OCI-M1 (cell line): ENCODE results near the gene NPNT.
A peak's percentile ranks its signal among the peaks of the same experiment; 100 is the strongest.

Source experiments
- DNase-seq: peaks from one replicate; lab custom pipeline; 2025; lab: John Stamatoyannopoulos, UW

NPNT gene

DNA sequence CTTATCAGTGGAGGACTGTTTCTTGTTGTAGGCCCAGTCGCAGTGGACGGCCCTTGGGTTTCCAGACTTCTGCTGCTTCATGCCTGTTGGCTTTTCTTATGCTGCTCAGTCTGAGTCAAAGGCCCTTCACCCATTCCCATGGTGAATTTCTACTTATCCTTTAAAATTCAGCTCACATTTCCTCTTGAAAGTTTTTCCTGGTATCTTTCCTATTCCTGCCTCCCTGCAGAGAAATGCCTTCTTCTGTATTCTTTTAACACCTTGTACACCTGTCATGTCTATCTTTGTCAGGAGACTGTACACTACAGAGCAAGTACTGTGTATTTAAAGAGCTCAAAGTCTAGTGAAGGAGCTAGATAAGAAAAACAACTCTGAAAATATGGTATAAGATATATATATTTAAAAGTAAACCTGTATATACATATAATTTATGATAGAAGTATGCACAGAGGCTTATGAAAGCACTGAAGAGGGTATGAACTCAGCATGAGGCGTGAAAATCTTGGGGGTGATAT is 22.0 kb downstream of the NPNT start:
- DNase-seq = no peak

DNA sequence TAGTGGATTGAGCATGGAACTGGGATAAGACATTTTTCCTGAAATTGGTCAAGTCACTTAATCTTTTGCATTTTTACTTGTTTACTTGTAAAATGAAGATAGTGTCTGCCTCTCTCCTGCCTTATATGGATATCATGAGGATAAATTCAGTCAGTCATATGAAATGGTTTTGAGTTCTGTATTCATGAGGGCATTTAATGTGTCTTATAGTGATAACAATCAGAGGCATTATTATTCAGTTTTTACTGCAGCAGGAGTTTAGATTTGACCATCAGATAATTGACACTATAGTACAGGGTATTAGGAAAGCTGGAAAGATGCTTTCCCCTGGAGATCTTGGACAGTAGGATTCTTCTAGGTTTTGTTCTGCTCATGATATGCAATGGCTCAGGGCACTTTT is 26.0 kb downstream of the NPNT start:
- no peak for DNase-seq

- no peak for DNase-seq
Observed at GRCh38 chr4:105923497-105924238, 28.4 kb downstream of the NPNT start.

DNA sequence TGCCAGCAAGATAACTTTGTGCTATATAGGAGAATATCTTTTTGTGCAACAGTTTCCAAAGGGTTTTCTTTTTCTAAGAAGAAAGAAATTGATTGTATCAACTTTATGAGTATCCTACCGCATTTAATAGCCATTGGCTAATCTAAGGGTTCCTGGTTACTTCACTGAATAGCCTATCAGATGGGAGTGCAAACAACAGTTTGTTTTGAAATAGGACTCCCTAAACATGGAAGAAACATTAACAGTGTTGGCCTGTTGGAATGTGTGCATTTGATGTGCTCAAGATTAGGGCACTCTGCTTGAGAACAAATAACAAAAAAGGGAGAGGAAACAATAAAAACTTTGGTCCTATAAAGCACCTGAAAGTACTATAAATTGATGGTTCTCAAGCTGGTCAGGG is 29.1 kb downstream of the NPNT start:
- no peak for DNase-seq

DNA sequence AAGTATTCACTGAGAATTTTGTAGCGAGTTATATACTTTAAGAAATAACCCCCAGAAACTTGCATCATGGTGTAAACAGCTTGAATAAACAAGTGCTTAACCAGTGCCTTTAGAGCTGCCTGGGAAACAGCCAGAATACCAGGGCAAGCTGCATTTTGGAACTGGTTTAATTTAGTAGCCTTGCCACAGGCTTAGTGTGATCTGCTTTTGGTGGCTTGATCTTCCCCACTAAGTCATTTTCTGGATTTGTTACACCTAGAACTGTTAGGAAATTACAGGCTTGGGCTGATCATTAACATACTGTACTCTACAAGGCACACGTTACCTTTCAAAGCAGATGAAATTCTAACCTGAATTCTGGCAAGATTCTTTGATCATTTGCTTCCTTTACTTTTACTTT is 35.4 kb downstream of the NPNT start:
- DNase-seq = no peak

- peak; percentile 9 for DNase-seq
Observed at GRCh38 chr4:105933083-105933482, 37.8 kb downstream of the NPNT start.

- DNase-seq = no peak
Observed at GRCh38 chr4:105934386-105934785, 39.1 kb downstream of the NPNT start.

DNA sequence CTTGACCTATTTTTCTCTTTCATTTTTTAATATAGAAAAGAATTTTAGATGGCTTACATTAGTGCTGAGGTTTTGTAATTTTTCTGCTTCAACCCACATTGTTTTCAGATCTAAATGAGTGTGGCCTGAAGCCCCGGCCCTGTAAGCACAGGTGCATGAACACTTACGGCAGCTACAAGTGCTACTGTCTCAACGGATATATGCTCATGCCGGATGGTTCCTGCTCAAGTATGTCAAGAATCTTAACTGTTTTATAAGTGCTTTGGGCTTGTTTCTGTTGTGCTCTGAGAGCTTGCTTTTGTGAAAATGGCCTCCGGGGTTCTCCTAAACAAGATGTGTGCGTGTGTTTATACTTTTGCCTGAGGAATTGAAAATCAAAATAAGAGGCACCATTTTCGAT is 41.6 kb downstream of the NPNT start:
- DNase-seq = no peak

DNA sequence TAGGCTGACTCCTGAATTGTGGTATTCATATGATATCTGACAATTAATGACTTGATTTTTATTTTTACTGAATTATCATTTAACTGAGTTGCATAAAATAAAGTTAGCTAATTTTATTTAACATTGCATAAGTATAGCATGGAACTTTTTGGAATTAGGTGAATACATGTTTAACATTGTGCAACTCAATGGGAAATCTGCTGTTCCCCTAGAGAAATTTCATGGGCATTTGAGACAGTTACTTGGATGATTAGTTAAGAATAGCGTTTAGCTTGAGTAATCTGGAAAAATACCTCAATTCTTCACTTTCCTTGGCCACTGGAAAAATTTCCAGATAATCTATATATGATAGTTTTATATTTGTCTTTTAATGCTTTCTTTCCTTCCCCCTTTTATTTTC is 42.5 kb downstream of the NPNT start:
- DNase-seq = no peak

GRCh38 chr4:105943234-105943633 is 48.0 kb downstream of the NPNT start:
- no peak for DNase-seq

GRCh38 chr4:105944540-105944939 is 49.3 kb downstream of the NPNT start:
- DNase-seq = no peak

DNA sequence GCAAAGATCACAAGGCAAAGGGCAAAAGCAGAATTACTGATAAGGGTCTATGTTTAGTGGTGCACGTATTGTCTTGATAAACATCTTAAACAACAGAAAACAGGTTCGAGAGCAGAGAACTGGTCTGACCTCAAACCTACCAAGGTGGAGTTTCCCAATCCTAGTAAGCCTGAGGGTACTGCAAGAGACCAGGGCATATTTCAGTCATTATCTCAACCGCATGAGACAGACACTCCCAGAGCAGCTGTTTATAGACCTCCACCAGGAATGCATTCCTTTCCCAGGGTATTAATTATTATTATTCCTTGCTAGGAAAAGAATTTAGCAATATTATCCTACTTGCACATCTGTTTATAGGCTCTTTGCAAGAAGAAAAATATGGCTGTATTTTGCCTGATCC is 51.5 kb downstream of the NPNT start:
- DNase-seq = no peak

DNA sequence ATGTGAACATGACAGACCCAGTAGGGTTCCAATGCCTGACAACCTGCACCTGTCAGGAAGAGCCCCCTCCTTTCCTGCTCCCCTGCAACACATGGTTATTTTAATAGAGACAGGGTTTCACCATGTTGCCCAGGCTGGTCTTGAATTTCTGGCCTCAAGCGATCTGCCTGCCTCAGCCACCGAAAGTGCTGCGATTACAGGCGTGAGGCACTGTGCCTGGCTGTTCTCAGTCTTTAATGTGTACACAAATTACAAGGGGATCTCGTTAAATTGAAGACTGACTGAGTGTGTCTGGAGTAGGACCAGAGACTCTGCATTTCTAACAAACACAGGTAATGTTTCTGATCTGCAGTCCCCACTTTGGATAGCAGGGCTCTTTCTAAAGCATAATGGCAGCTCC is 55.4 kb downstream of the NPNT start:
- no peak for DNase-seq

- DNase-seq = peak; percentile 79
Observed at GRCh38 chr4:105951198-105951597, 55.9 kb downstream of the NPNT start.

DNA sequence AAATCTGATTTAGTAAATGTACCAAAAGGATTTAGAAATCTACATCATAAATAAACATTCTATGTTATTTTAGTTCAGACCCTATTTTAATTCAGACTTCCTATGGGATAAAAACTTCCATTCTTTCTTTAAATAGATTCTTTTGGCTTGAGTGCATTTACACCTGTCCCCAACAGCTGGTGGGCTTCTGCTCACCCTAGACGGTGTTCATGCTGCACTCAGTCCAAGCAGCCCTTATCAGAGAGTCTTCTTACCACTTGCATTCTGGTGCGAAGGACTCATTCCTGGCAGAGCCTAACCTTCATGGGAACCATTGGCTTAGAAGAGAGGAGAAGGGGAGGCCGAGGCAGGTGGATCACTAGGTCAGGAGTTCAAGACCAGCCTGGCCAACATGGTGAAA is 57.3 kb downstream of the NPNT start:
- DNase-seq = no peak

DNA sequence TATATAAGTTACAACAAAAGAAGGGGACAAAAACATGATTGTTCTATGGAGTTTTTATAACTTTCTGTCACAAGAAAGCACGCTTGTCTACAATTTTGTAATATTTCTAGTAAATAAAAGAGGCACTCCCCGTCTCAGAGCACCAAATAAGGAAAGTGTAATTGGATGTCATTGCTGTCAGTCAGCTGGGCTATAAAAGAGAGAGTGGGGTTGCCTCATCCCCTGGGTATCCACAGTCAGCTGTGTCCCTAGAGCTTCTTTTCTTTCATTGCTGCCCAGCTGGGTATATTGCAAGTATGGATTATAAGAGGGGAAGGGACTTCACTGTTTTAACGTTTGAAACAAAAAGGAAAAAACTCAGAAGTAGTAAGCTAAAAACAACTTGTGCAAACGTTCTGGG is 61.3 kb downstream of the NPNT start:
- DNase-seq = peak; percentile 7

DNA sequence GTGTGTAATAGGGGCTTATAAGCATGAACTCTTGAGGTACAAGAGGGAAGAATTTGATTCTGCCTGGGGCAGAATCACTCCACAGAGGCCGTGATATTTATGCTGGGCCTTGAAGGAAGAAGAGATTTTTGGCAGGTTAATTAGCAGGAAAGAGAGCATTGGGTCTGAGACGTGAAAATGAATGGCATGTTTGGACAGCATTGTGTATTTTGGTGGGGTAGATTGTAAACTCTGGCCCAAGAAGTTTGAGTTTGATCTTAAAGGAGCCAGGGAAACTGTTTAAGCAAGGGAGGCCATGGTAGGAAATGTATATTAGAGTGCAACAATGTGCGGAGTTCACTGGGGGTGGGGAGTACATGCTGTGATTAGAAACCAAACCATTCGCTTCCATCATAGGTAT is 62.4 kb downstream of the NPNT start:
- no peak for DNase-seq

DNA sequence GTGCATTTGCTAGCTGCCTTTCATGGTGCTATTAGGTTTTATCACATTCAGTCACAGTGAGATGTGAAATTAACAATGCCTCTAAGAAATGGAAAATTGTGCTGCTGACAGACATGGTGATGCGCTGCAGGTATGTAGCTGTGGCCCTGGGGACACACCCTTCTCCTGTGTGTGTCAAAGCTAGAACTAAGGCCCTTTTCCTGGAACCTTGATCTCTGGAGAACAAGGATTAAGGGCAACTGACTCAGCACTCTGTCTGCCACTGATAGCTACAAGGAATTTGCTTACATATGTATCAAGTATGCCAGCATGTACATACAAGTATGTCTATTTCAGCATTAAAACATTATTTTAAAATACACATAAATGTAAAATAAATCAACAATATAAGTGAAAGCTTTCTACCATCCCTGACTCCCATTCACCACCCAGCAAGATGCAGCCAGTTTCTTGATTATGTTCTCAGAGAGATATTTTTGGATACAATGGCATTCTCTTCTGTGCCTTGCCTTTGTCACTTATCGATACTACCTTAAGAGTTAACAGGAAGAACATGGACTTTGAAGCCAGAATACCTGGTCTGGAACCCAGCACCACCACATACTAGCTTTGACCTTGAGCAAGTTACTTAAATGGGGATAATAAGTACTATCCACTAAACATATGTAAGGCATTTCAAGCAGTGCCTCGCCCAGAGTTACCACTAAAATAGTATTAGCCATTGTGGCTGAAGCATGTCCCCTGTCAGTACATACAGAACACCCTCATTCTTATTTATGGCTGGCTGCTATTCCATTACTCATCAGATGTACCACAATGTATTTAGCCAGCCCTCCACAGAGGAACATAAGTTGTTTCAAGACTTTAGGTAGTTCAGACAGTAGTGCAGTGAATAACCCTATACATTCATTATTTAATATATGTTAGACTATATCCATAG is 68.5 kb downstream of the NPNT start:
- peak; percentile 58 for DNase-seq

- no peak for DNase-seq
Observed at GRCh38 chr4:105965183-105965800, 70.0 kb downstream of the NPNT start.

- peak; percentile 7 for DNase-seq
Observed at GRCh38 chr4:105966051-105966450, 70.8 kb downstream of the NPNT start.

DNA sequence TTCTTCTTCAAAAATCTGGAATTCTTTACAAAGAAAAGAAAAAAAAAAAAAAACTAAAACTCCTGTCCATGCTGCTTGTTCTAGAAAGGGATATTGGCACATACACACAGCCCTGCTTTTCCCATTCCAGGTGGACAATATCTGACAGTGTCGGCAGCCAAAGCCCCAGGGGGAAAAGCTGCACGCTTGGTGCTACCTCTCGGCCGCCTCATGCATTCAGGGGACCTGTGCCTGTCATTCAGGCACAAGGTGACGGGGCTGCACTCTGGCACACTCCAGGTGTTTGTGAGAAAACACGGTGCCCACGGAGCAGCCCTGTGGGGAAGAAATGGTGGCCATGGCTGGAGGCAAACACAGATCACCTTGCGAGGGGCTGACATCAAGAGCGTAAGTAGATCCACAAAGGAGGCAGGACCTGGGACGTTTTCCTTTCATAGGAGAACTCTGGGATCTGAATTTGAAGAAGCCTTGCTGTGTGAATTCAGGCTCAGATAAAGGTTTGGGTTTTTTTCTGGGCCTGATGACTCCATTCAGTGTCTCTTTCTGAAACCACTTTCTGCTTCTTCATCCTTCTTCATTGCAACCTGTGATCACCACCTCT is 71.9 kb downstream of the NPNT start:
- DNase-seq = no peak

DNA sequence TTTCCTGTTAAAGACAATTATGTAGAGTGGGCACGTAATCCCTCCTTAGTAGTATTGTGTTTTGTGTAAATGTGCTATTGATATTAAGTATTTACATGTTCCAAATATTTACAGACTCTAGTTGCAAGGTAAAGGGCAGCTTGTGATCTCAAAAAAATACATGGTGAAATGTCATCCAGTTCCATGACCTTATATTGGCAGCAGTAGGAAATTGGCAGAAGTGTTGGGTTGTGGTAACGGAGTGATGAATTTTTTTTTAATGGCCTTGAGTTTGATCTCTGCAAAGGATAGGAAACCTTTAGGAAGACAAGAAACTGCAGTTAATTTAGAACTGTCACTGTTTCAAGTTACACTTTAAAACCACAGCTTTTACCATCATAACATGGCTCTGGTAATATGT is 74.3 kb downstream of the NPNT start:
- no peak for DNase-seq
